ENCODE data around the gene KCMF1. TPM values are rescaled to one million over a fixed set of nuclear protein-coding genes. Genes with fewer than 3 reads are reported as not detected.

KCMF1 gene
- total and polyA plus RNA-seq, 9 of the 15 experiments (the other 6 are each of a cell fraction or from before 2014, with no cell fraction given) = 6.8 to 88.2 (median 46.5) TPM

GRCh38 chr2:84970210-84970867 is 622 bp upstream of the KCMF1 start (continued):
- TF ChIP-seq UBTF (IDR thresholded peaks at IDR 0.05; ENCODE audit: borderline replicate concordance in 1 of 2, low read depth in 2 of 2, low read length in 2 of 2) = peak; percentile 83 to 88; a peak in 3 of 4 replicates
- TF ChIP-seq KDM5B (IDR thresholded peaks at IDR 0.05; ENCODE audit: insufficient replicate concordance, low read depth, low read length) = peak; percentile 65
- peak; percentile 45; the same call in 1 of the 2 replicates for TF ChIP-seq NFRKB (IDR thresholded peaks at IDR 0.05; ENCODE audit: low read depth)
- TF ChIP-seq SIRT6 (IDR thresholded peaks at IDR 0.05; ENCODE audit: low read depth, low read length) = no peak
- no peak for TF ChIP-seq HNRNPLL (IDR thresholded peaks at IDR 0.05; ENCODE audit: low read depth, low read length, poor library complexity, severe bottlenecking)
- 0 out of 2 replicates have a peak, but pooled peaks have one; percentile 45 for TF ChIP-seq E2F1 (CRISPR knock-in tag; IDR thresholded peaks at IDR 0.05)
- peak; percentile 60; the same call in 1 of the 2 replicates for TF ChIP-seq STAT6 (CRISPR knock-in tag; IDR thresholded peaks at IDR 0.05)
- no peak for TF ChIP-seq ZNF197 (CRISPR knock-in tag; IDR thresholded peaks at IDR 0.05; ENCODE audit: low read depth)
- no peak for TF ChIP-seq RBM17 (IDR thresholded peaks at IDR 0.05; ENCODE audit: borderline replicate concordance, low read depth, low read length)
- peak; percentile 48 for TF ChIP-seq SUPT5H (IDR thresholded peaks at IDR 0.05)
- TF ChIP-seq REST (IDR thresholded peaks at IDR 0.05; ENCODE audit: borderline replicate concordance) = no peak
- TF ChIP-seq REST (CRISPR knock-in tag; IDR thresholded peaks at IDR 0.05; ENCODE audit: low read depth) = 0 out of 2 replicates have a peak, but pooled peaks have one; percentile 31

All from K562 (cell line).